ENCODE measurements around the gene SHC3.

- no peak for TF ChIP-seq GATA2 (IDR thresholded peaks at IDR 0.05; ENCODE audit: low read depth, low read length)
- no peak for TF ChIP-seq GATA3 (IDR thresholded peaks at IDR 0.05; ENCODE audit: low read depth, low read length)
Measured at GRCh38 chr9:89137542-89138462, 40.8 kb downstream of the SHC3 start.
